Measurements from ENCODE around the gene LCNL1.

Gene LCNL1

GRCh38 chr9:136961279-136962065, 21.3 kb upstream of the LCNL1 start:
- H3K36me3 ChIP-seq, result no peaks in the 10 kb centered on the region
- no peak overlapping the region for H3K4me3 ChIP-seq (ENCODE audit: low read depth, low read length)
- TF ChIP-seq, protein P1, sequence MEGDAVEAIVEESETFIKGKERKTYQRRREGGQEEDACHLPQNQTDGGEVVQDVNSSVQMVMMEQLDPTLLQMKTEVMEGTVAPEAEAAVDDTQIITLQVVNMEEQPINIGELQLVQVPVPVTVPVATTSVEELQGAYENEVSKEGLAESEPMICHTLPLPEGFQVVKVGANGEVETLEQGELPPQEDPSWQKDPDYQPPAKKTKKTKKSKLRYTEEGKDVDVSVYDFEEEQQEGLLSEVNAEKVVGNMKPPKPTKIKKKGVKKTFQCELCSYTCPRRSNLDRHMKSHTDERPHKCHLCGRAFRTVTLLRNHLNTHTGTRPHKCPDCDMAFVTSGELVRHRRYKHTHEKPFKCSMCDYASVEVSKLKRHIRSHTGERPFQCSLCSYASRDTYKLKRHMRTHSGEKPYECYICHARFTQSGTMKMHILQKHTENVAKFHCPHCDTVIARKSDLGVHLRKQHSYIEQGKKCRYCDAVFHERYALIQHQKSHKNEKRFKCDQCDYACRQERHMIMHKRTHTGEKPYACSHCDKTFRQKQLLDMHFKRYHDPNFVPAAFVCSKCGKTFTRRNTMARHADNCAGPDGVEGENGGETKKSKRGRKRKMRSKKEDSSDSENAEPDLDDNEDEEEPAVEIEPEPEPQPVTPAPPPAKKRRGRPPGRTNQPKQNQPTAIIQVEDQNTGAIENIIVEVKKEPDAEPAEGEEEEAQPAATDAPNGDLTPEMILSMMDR (IDR thresholded peaks at IDR 0.05; ENCODE audit: low read depth, low read length), result peak; percentile 32; the same call in 1 of the 2 replicates
- peak overlapping the region; percentile 75 for H3K27ac ChIP-seq
- H3K9me3 ChIP-seq (ENCODE audit: severe bottlenecking), result no peaks in the 10 kb centered on the region
- peak; percentile 80 for DNase-seq
- H3K27me3 ChIP-seq (ENCODE audit: insufficient read depth, low read depth, severe bottlenecking), result no peaks in the 10 kb centered on the region

DNA sequence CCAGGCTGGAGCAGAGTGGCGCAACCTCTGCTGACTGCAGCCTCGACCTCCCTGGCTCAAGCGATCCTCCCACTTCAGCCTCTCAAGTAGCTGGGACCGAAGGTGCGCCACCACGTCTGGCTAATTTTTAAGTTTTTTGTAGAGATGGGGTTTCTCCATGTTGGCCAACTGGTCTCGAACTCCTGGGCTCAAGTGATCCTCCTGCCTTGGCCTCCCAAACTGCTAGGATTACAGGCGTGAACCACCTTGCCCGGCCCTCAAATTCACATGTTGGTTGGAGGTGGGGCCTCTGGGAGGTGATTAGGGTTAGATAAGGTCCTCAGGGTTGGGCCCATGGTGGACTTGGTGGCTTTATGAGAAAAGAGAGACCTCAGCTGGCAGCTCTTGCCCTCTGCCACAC, 20.6 kb upstream of the LCNL1 start:
- DNase-seq, result no peak
- Histone ChIP-seq H3K9me3 (ENCODE audit: severe bottlenecking) (no peaks in the 10 kb centered on the region), H3K4me3 (ENCODE audit: low read depth, low read length) (no peak overlapping the region), H3K36me3 (no peaks in the 10 kb centered on the region), H3K27me3 (ENCODE audit: insufficient read depth, low read depth, severe bottlenecking) (no peaks in the 10 kb centered on the region), H3K27ac (peak overlapping the region; percentile 75)
- TF ChIP-seq, protein P1 (IDR thresholded peaks at IDR 0.05; ENCODE audit: low read depth, low read length), result no peak

GRCh38 chr9:136962701-136963248, 20.0 kb upstream of the LCNL1 start:
- Histone ChIP-seq H3K4me3 (ENCODE audit: low read depth, low read length) (no peak overlapping the region), H3K27ac (no peak overlapping the region), H3K27me3 (ENCODE audit: insufficient read depth, low read depth, severe bottlenecking) (no peaks in the 10 kb centered on the region), H3K36me3 (no peaks in the 10 kb centered on the region), H3K9me3 (ENCODE audit: severe bottlenecking) (no peaks in the 10 kb centered on the region)
- no peak for DNase-seq
- TF ChIP-seq, protein P1 (IDR thresholded peaks at IDR 0.05; ENCODE audit: low read depth, low read length), result no peak

- no peaks in the 10 kb centered on the region for H3K27me3 ChIP-seq (ENCODE audit: insufficient read depth, low read depth, severe bottlenecking)
- no peak for DNase-seq
- H3K36me3 ChIP-seq, result no peaks in the 10 kb centered on the region
- H3K4me3 ChIP-seq (ENCODE audit: low read depth, low read length), result no peak overlapping the region
- no peaks in the 10 kb centered on the region for H3K9me3 ChIP-seq (ENCODE audit: severe bottlenecking)
- no peak overlapping the region for H3K27ac ChIP-seq
- TF ChIP-seq, protein P1 (IDR thresholded peaks at IDR 0.05; ENCODE audit: low read depth, low read length), result no peak
These were observed 19.5 kb upstream of the LCNL1 start for GRCh38 chr9:136963341-136963740.

- no peaks in the 10 kb centered on the region for H3K9me3 ChIP-seq (ENCODE audit: severe bottlenecking)
- H3K27ac ChIP-seq, result no peak overlapping the region
- DNase-seq, result no peak
- H3K27me3 ChIP-seq (ENCODE audit: insufficient read depth, low read depth, severe bottlenecking), result no peaks in the 10 kb centered on the region
- no peak overlapping the region for H3K4me3 ChIP-seq (ENCODE audit: low read depth, low read length)
- no peaks in the 10 kb centered on the region for H3K36me3 ChIP-seq
- TF ChIP-seq, protein P1 (IDR thresholded peaks at IDR 0.05; ENCODE audit: low read depth, low read length), result no peak
These were observed 19.0 kb upstream of the LCNL1 start for GRCh38 chr9:136963751-136964150.

Data from WERI-Rb-1 (cell line).